Stimulated activated CD4-positive, alpha-beta T cell treated with anti-CD3 and anti-CD28 coated beads, TNF-alpha, amount 100 ng/mL, for 48 hours (primary cell): ENCODE results near the gene CFAP119.

Source experiments
- DNase-seq, 3 donors: peaks; one replicate each; pipeline ENCODE4 v3.0.0-alpha.2; 2020; ENCODE audit warnings: low read depth in 3 of 3

The CFAP119 gene

DNA sequence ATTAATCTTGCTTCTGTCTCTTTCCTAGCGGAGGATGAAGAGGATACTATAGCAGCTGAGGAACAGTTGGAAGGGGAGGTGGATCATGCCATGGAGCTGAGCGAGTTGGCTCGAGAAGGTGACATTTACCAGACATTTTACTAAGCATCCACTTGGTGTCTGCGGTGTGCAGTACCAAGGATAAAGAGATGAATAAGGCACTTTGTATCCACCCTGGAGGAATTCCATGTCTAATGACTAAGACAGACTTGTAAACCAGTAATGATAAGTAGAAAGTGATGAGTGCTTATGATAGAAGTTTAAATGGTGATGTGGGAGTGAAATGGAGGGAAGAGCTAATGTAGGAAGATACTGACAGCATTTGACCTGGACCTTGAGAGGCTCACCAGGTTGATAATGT is 50.9 kb downstream of the CFAP119 start:
- DNase-seq = no peak
